ENCODE results near the gene RIC1. TPM values are rescaled to one million over a fixed set of nuclear protein-coding genes. Genes with fewer than 3 reads are reported as not detected.
A peak's percentile ranks its signal among the peaks of the same experiment; 100 is the strongest.
"Not testable (repeated sequence)": the region's sequence is repeated elsewhere in the genome, so short reads cannot be mapped to it uniquely, and the experiment has no call there.

The RIC1 gene
- total RNA-seq, 1 experiment from 2014 or later, result 23.3 TPM

GRCh38 chr9:5786370-5787127 lies 157.6 kb downstream of the RIC1 start:
- DNase-seq (ENCODE audit: low read depth), result no peak

- DNase-seq (ENCODE audit: low read depth), result no peak
Observed at GRCh38 chr9:5787220-5787619, 158.3 kb downstream of the RIC1 start.

- DNase-seq (ENCODE audit: low read depth), result no peak
Observed at GRCh38 chr9:5787759-5788302, 158.9 kb downstream of the RIC1 start.

GRCh38 chr9:5789489-5789888 lies 160.6 kb downstream of the RIC1 start:
- DNase-seq (ENCODE audit: low read depth), result no peak

- DNase-seq (ENCODE audit: low read depth), result no peak
Observed at GRCh38 chr9:5790923-5791322, 162.0 kb downstream of the RIC1 start.

GRCh38 chr9:5791870-5792269 lies 163.0 kb downstream of the RIC1 start:
- DNase-seq (ENCODE audit: low read depth), result no peak

GRCh38 chr9:5793812-5794211 lies 164.9 kb downstream of the RIC1 start:
- DNase-seq (ENCODE audit: low read depth), result no peak

- no peak for DNase-seq (ENCODE audit: low read depth)
Observed at GRCh38 chr9:5796298-5796697, 167.4 kb downstream of the RIC1 start.

- DNase-seq (ENCODE audit: low read depth), result no peak
Observed at GRCh38 chr9:5798581-5798980, 169.7 kb downstream of the RIC1 start.

- DNase-seq (ENCODE audit: low read depth), result peak; percentile 55
Observed at GRCh38 chr9:5799314-5799713, 170.4 kb downstream of the RIC1 start.

- DNase-seq (ENCODE audit: low read depth), result not testable (repeated sequence)
Observed at GRCh38 chr9:5800378-5800777, 171.5 kb downstream of the RIC1 start.

GRCh38 chr9:5800969-5801738 lies 172.2 kb downstream of the RIC1 start:
- DNase-seq (ENCODE audit: low read depth), result no peak

- no peak for DNase-seq (ENCODE audit: low read depth)
Observed at GRCh38 chr9:5801739-5802113, 172.8 kb downstream of the RIC1 start.

- no peak for DNase-seq (ENCODE audit: low read depth)
Observed at GRCh38 chr9:5805478-5805877, 176.6 kb downstream of the RIC1 start.

- no peak for DNase-seq (ENCODE audit: low read depth)
Observed at GRCh38 chr9:5811751-5812150, 182.8 kb downstream of the RIC1 start.

- no peak for DNase-seq (ENCODE audit: low read depth)
Observed at GRCh38 chr9:5813824-5814223, 184.9 kb downstream of the RIC1 start.

- DNase-seq (ENCODE audit: low read depth), result no peak
Observed at GRCh38 chr9:5815461-5815860, 186.6 kb downstream of the RIC1 start.

GRCh38 chr9:5817862-5818261 lies 189.0 kb downstream of the RIC1 start:
- DNase-seq (ENCODE audit: low read depth), result peak; percentile 62

GRCh38 chr9:5818424-5819142 lies 189.7 kb downstream of the RIC1 start:
- no peak for DNase-seq (ENCODE audit: low read depth)

GRCh38 chr9:5819174-5819573 lies 190.3 kb downstream of the RIC1 start:
- no peak for DNase-seq (ENCODE audit: low read depth)

- no peak for DNase-seq (ENCODE audit: low read depth)
Observed at GRCh38 chr9:5820425-5820824, 191.5 kb downstream of the RIC1 start.

GRCh38 chr9:5825223-5825622 lies 196.3 kb downstream of the RIC1 start:
- DNase-seq (ENCODE audit: low read depth), result no peak

Data from RPMI7951 (cell line).